NCI-H510A treated with DMSO at 0.1 percent for 48 hours (cell line): ENCODE results near the gene C16orf89.

Experiments
- DNase-seq: peaks from one replicate; lab custom pipeline; 2025; lab: John Stamatoyannopoulos, UW

Gene C16orf89

GRCh38 chr16:5003828-5004227 lies 61.9 kb downstream of the C16orf89 start:
- DNase-seq = no peak

DNA sequence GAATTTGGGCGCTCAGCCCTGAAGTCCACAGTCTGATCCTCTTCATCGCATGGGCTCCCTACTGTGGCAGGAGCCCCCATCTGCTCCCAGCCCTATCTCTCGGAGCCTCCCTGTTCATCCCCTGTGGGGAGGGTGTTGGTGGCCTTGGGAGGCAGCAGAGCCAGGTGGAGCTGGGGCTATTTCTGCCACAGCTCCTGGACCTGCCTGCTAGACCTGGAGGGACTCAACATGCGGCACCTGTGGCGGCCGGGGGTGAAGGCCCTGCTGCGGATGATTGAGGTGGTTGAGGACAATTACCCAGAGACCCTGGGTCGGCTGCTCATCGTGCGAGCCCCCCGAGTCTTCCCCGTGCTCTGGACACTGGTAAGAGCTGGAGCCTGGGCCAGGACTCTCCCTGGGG lies 62.5 kb downstream of the C16orf89 start:
- DNase-seq = no peak

DNA sequence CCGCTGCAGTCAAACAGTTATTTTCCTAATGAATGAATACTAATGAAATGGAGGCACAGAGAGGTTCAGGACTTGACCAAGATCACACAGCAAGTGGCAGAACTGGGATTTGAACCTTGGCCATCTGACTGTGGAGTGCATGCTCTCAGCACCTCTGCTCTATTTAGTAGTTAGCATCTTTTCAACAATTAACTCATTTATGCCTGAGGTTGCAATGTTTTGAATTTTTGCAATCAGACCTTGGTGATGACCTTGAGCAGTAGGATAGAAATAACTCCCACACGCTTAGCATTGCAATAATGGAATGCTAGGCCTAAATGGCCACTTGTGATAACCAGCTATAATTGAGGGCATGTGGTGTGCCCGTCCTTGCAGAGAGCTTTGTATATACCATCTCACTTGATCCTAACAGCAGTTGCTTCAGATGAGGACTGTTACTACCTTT lies 63.0 kb downstream of the C16orf89 start:
- DNase-seq = no peak

GRCh38 chr16:5001986-5002385 lies 63.8 kb downstream of the C16orf89 start:
- no peak for DNase-seq

- no peak for DNase-seq
Measured at GRCh38 chr16:5001571-5001970, 64.2 kb downstream of the C16orf89 start.

GRCh38 chr16:5000573-5001001 lies 65.2 kb downstream of the C16orf89 start:
- DNase-seq = no peak

GRCh38 chr16:4994719-4995434 lies 70.9 kb downstream of the C16orf89 start:
- DNase-seq = no peak
